Thyroid gland (tissue), 4 donors: Measurements from ENCODE around the gene LMO7.

Source experiments
- CTCF ChIP-seq, 6 experiments: fragments of 200-600 bp in 3 of 6; fragments of 450-650 bp in 3 of 6; sonication (generic) in 3 of 6; IDR thresholded peaks; one replicate each; pipeline ENCODE4 v1.5.1; 2016 to 2019; ENCODE audit warnings: antibody characterized with exemption in 6 of 6, mild to moderate bottlenecking in 2 of 6, inconsistent platforms in 1 of 6, moderate library complexity in 1 of 6
- POLR2A ChIP-seq, 2 donors: fragments of 450-650 bp; IDR thresholded peaks; one replicate each; pipeline ENCODE4 v1.6.1; 2017; ENCODE audit warnings: antibody characterized with exemption in 2 of 2, mild to moderate bottlenecking in 2 of 2, moderate library complexity in 1 of 2

- no peak for TF ChIP-seq CTCF (IDR thresholded peaks at IDR 0.05)
- TF ChIP-seq POLR2A (IDR thresholded peaks at IDR 0.05), result no peak
These were observed 35.8 kb upstream of the LMO7 start for GRCh38 chr13:75600371-75600770.
